ENCODE measurements around the gene FOS. TPM values are rescaled to one million over a fixed set of nuclear protein-coding genes. Genes with fewer than 3 reads are reported as not detected.
A peak's percentile ranks its signal among the peaks of the same experiment; 100 is the strongest.

The FOS gene
- total RNA-seq, 1 donor from 2014 or later = 598 TPM

GRCh38 chr14:75294649-75295033, 16.0 kb downstream of the FOS start:
- no peaks in the 10 kb centered on the region for H3K36me3 Mint-ChIP-seq (ENCODE audit: unreplicated experiment)
- H3K9me3 Mint-ChIP-seq (ENCODE audit: unreplicated experiment) = no peaks in the 10 kb centered on the region
- no peak for TF ChIP-seq CTCF (IDR thresholded peaks at IDR 0.05)
- H3K4me3 Mint-ChIP-seq (ENCODE audit: unreplicated experiment) = peak overlapping the region; percentile 78
- peaks cover 32% of the 10 kb centered on the region for H3K4me1 Mint-ChIP-seq (ENCODE audit: unreplicated experiment)
- H3K27me3 Mint-ChIP-seq (ENCODE audit: unreplicated experiment) = peaks cover 13% of the 10 kb centered on the region
- peak overlapping the region; percentile 96 for H3K27ac Mint-ChIP-seq (ENCODE audit: unreplicated experiment)
- DNase-seq (ENCODE audit: extremely low spot score, unreplicated experiment) = no peak

- Mint-ChIP-seq H3K27me3 (ENCODE audit: unreplicated experiment) (peaks cover 9% of the 10 kb centered on the region), H3K4me1 (ENCODE audit: unreplicated experiment) (peaks cover 32% of the 10 kb centered on the region), H3K4me3 (ENCODE audit: unreplicated experiment) (peak overlapping the region; percentile 78), H3K9me3 (ENCODE audit: unreplicated experiment) (no peaks in the 10 kb centered on the region), H3K36me3 (ENCODE audit: unreplicated experiment) (no peaks in the 10 kb centered on the region), H3K27ac (ENCODE audit: unreplicated experiment) (peak overlapping the region; percentile 96)
- TF ChIP-seq CTCF (IDR thresholded peaks at IDR 0.05) = no peak
- no peak for DNase-seq (ENCODE audit: extremely low spot score, unreplicated experiment)
Measured at GRCh38 chr14:75295061-75295461, 16.4 kb downstream of the FOS start.

GRCh38 chr14:75295491-75296345, 17.1 kb downstream of the FOS start:
- peaks cover 3% of the 10 kb centered on the region for H3K27me3 Mint-ChIP-seq (ENCODE audit: unreplicated experiment)

GRCh38 chr14:75297411-75298040, 18.9 kb downstream of the FOS start:
- Mint-ChIP-seq H3K4me1 (ENCODE audit: unreplicated experiment) (peaks cover 32% of the 10 kb centered on the region), H3K27me3 (ENCODE audit: unreplicated experiment) (no peaks in the 10 kb centered on the region), H3K36me3 (ENCODE audit: unreplicated experiment) (no peaks in the 10 kb centered on the region), H3K27ac (ENCODE audit: unreplicated experiment) (no peak overlapping the region), H3K4me3 (ENCODE audit: unreplicated experiment) (no peak overlapping the region), H3K9me3 (ENCODE audit: unreplicated experiment) (no peaks in the 10 kb centered on the region)
- no peak for TF ChIP-seq CTCF (IDR thresholded peaks at IDR 0.05)
- DNase-seq (ENCODE audit: extremely low spot score, unreplicated experiment) = no peak

More at GRCh38 chr14:75295491-75296345, 17.1 kb downstream of the FOS start:
- DNase-seq (ENCODE audit: extremely low spot score, unreplicated experiment) = peak; percentile 92
- peak overlapping the region; percentile 96 for H3K27ac Mint-ChIP-seq (ENCODE audit: unreplicated experiment)
- peaks cover 32% of the 10 kb centered on the region for H3K4me1 Mint-ChIP-seq (ENCODE audit: unreplicated experiment)
- peak overlapping the region; percentile 78 for H3K4me3 Mint-ChIP-seq (ENCODE audit: unreplicated experiment)
- no peaks in the 10 kb centered on the region for H3K36me3 Mint-ChIP-seq (ENCODE audit: unreplicated experiment)
- H3K9me3 Mint-ChIP-seq (ENCODE audit: unreplicated experiment) = no peaks in the 10 kb centered on the region
- peak; percentile 98 for TF ChIP-seq CTCF (IDR thresholded peaks at IDR 0.05)
